HepG2 (cell line): ENCODE measurements around the gene SYCE3. TPM values are rescaled to one million over a fixed set of nuclear protein-coding genes. Genes with fewer than 3 reads are reported as not detected.

Source experiments
- BCL3 ChIP-seq: sonication (generic); formaldehyde crosslinking; IDR thresholded peaks from 2 replicates; pipeline ENCODE4 v1.5.1; 2020; ENCODE audit warnings: mild to moderate bottlenecking, missing genetic modification reagents, moderate library complexity
- DMAP1 ChIP-seq: IDR thresholded peaks from 2 replicates; pipeline ENCODE4 v1.6.1; 2016
- HNRNPLL ChIP-seq: fragments of 200-400 bp; formaldehyde crosslinking; IDR thresholded peaks from 2 replicates; pipeline ENCODE4 v1.6.1; 2017; ENCODE audit warnings: mild to moderate bottlenecking, low read depth, low read length; ENCODE audit not compliant: poor library complexity, severe bottlenecking
- HOXA9 ChIP-seq: sonication (generic); formaldehyde crosslinking; IDR thresholded peaks from 2 replicates; pipeline ENCODE4 v1.8.1; 2022; ENCODE audit warnings: missing genetic modification reagents, mild to moderate bottlenecking, moderate library complexity, borderline replicate concordance
- MNT ChIP-seq: fragments of 450-650 bp; IDR thresholded peaks from 2 replicates; pipeline ENCODE4 v1.6.1; 2016
- MXI1 ChIP-seq: IDR thresholded peaks from 3 replicates; pipeline ENCODE4 v1.6.1; 2012; ENCODE audit warnings: low read depth, low read length, inconsistent platforms, borderline replicate concordance
- NCOA1 ChIP-seq: sonication (generic); formaldehyde crosslinking; IDR thresholded peaks from 2 replicates; pipeline ENCODE4 v1.9.0; 2021; ENCODE audit warnings: missing genetic modification reagents
- POGK ChIP-seq: sonication (generic); formaldehyde crosslinking; conservative IDR thresholded peaks from 2 replicates; pipeline ENCODE4 v1.8.0; 2022; ENCODE audit warnings: mild to moderate bottlenecking, moderate library complexity, missing genetic modification reagents
- TGIF2 ChIP-seq: IDR thresholded peaks from 2 replicates; pipeline ENCODE4 v1.6.1; 2016; ENCODE audit warnings: control low read depth, missing compliant biosample characterization
- YEATS4 ChIP-seq: sonication (generic); formaldehyde crosslinking; IDR thresholded peaks from 2 replicates; pipeline ENCODE4 v1.4.0; 2020; ENCODE audit warnings: missing genetic modification reagents, borderline replicate concordance
- ZBTB14 ChIP-seq: sonication (generic); formaldehyde crosslinking; IDR thresholded peaks from 2 replicates; pipeline ENCODE4 v1.4.0; 2020; ENCODE audit warnings: missing genetic modification reagents
- ZBTB33 ChIP-seq: sonication (generic); formaldehyde crosslinking; IDR thresholded peaks from 2 replicates; pipeline ENCODE4 v1.4.0; 2020; ENCODE audit warnings: missing genetic modification reagents
- ZNF362 ChIP-seq: sonication (generic); formaldehyde crosslinking; IDR thresholded peaks from 2 replicates; pipeline ENCODE4 v1.4.0; 2020; ENCODE audit warnings: missing genetic modification reagents, mild to moderate bottlenecking, borderline replicate concordance
- ZNF704 ChIP-seq: sonication (generic); formaldehyde crosslinking; IDR thresholded peaks from 2 replicates; pipeline ENCODE4 v1.8.1; 2023; ENCODE audit warnings: mild to moderate bottlenecking, inconsistent platforms, moderate library complexity, missing genetic modification reagents, borderline replicate concordance
- ZSCAN20 ChIP-seq: sonication (generic); formaldehyde crosslinking; IDR thresholded peaks from 2 replicates; pipeline ENCODE4 v1.4.0; 2020; ENCODE audit warnings: missing genetic modification reagents, mild to moderate bottlenecking, borderline replicate concordance
- ZSCAN22 ChIP-seq: sonication (generic); formaldehyde crosslinking; IDR thresholded peaks from 2 replicates; pipeline ENCODE4 v1.4.0; 2020; ENCODE audit warnings: mild to moderate bottlenecking, missing genetic modification reagents
- polyA plus RNA-seq, 8 experiments: library from polyadenylated mRNA; depleted of rRNA in 3 of 8; stranded (reverse) in 7 of 8; unstranded in 1 of 8; fragments of >200 nt; fragmentation: Illumina TruSeq in 4 of 8; extraction: Trizol in 4 of 8; gene quantifications; 2 replicates each; pipeline versions ENCODE4 v1.2.1 to v1.2.3, GENCODE V29; 2011 to 2016; ENCODE audit warnings: low read depth in 4 of 8, missing spikeins in 1 of 8, mixed read lengths in 1 of 8; ENCODE audit not compliant: insufficient read depth in 1 of 8
- total RNA-seq, 5 experiments: library from RNA; depleted of rRNA; stranded (reverse); fragments of >200 nt; fragmentation: Illumina TruSeq; extraction: Trizol; gene quantifications; 2 replicates each; pipeline ENCODE4 v1.2.3, GENCODE V29; 2016; ENCODE audit warnings: low read depth in 1 of 5

The SYCE3 gene
- total and polyA plus RNA-seq, 2 of the 13 experiments (the other 11 are each of a cell fraction or from before 2014, with no cell fraction given) = not detected

- TF ChIP-seq MXI1 = no peak
- 0 out of 2 replicates have a peak, but pooled peaks have one; percentile 4 for TF ChIP-seq HOXA9
- TF ChIP-seq DMAP1 (CRISPR knock-in tag) = no peak
- TF ChIP-seq YEATS4 (CRISPR knock-in tag) = no peak
- no peak for TF ChIP-seq TGIF2
- peak; percentile 64; the same call in 1 of the 2 replicates for TF ChIP-seq ZBTB14 (CRISPR knock-in tag)
- TF ChIP-seq HNRNPLL = peak; percentile 71
- no peak for TF ChIP-seq ZSCAN22 (CRISPR knock-in tag)
- TF ChIP-seq ZNF704 = 0 out of 2 replicates have a peak, but pooled peaks have one; percentile 10
- TF ChIP-seq POGK (CRISPR knock-in tag) = no peak
- no peak for TF ChIP-seq NCOA1
- TF ChIP-seq ZNF362 (CRISPR knock-in tag) = no peak
- no peak; the same call in 1 of the 2 replicates for TF ChIP-seq BCL3 (CRISPR knock-in tag)
- TF ChIP-seq ZBTB33 (CRISPR knock-in tag) = no peak
- no peak for TF ChIP-seq MNT
- TF ChIP-seq ZSCAN20 (CRISPR knock-in tag) = no peak
Observed at GRCh38 chr22:50583294-50583861, 20.7 kb upstream of the SYCE3 start (continued).
